Hepatocyte (in vitro differentiated cells): ENCODE measurements around the gene TBC1D30.

Experiments
- CTCF ChIP-seq: fragments of 200-600 bp; sonication (generic); IDR thresholded peaks from 2 replicates; pipeline ENCODE4 v1.5.1; 2016; ENCODE audit warnings: antibody characterized with exemption, mild to moderate bottlenecking; ENCODE audit not compliant: poor library complexity
- EZH2phosphoT487 ChIP-seq: fragments of 200-600 bp; sonication (generic); IDR thresholded peaks from one replicate; pipeline ENCODE4 v1.6.1; 2018; ENCODE audit warnings: antibody characterized with exemption, mild to moderate bottlenecking, low read depth, moderate library complexity; ENCODE audit not compliant: unreplicated experiment, severe bottlenecking

GRCh38 chr12:64912516-64913255 is 88.2 kb downstream of the TBC1D30 start:
- TF ChIP-seq CTCF: no peak
- TF ChIP-seq EZH2phosphoT487: no peak
